HG03442 (cell line): Measurements from ENCODE around the gene MRNIP.

Experiments
- ATAC-seq: cut with Tn5 transposase; IDR thresholded peaks from one replicate; pipeline ENCODE4 v1.9.1; 2021; ENCODE audit warnings: mild to moderate bottlenecking, moderate library complexity; ENCODE audit not compliant: unreplicated experiment

Gene MRNIP

DNA sequence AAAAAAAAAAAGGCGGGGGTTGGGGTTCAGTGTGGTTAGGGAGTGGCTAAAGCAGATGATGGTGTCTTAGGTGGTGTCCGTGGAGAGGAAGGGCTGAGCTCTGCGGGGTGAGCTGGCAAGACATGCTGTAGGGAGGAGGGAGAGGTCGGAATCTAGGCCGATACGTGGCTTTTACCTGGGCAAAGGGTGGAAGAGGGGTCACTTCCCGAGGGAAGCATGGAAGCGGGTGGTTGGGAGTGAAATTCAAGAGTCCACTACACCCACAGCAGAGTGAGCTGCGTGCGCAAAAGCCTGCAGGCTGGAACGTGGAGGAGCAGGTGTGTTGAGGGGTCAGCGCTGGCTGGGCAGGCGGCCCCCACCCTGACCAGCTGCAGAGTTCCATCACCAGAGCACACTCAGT lies 31.3 kb upstream of the MRNIP start:
- no peak for ATAC-seq

DNA sequence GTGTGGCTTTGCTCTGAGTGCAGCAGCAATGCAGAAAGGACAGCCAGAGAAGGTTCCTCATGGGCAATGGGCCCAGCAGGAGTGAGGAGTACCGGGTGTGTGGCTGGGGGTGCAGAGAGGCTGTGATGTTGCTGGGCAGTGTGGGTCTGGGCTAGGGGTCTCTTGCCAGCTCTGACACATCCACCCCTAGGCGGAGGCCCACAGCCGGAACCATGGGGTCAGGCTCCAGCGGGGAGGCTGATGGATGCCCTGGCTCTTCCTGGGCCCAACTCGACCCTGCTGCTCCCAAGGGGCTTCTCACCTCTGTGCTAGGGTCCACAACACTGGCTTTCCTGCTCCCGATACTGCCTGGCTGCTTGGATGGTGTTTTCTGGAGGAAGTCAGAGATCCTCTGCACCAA lies 29.2 kb upstream of the MRNIP start:
- ATAC-seq, result no peak

DNA sequence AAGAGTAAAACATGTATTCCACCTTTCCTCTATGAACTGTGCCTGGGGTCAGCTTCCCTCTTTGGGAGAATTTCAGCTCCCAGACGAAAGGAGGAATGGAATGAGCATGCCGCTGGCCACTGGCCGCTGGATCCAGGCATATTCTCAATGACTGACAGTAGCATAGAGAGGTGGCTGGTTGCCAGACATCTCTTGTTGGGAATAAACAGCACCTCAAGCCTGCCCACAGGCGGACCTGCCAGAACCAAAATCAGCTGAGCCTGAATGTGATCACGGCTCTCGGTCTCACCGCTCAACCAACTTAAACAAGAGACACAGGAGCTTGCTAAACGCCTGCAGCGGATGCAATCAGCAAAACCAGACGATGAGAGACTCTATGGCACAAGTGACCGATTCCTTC lies 28.5 kb upstream of the MRNIP start:
- ATAC-seq, result no peak

DNA sequence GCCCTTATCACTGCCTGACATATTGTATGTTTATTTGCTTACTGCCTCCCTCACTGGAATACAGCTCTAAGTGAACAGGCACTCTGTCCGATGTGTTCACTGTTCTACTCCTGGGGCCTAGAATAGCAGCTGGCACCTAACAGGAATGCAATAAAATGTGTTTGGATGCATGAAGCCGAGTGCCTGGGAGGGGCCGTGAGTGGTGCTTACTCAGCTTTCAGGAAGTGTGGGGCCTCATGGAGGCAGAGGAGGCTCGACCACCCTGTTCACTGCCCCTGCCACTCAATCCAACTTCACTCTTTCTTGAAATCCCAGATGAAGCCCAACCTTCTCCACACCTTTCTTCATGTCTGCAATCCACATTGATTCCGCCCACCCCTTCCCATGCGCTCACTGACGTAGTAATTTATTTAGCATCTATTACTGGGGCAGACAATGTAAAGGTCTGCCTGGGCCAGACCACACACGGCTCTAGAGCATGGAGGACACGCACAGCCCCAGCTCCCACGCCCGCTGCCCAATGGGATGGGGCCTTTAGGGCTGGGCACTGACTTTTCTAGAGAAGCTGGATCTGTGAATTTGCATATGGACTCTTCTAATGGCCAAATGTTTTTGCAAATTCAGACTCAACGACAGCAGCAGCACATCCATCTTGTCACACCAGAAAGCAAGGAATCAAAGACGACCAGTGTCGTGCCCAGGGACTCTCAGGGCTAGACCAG lies 27.7 kb upstream of the MRNIP start:
- ATAC-seq, result no peak

DNA sequence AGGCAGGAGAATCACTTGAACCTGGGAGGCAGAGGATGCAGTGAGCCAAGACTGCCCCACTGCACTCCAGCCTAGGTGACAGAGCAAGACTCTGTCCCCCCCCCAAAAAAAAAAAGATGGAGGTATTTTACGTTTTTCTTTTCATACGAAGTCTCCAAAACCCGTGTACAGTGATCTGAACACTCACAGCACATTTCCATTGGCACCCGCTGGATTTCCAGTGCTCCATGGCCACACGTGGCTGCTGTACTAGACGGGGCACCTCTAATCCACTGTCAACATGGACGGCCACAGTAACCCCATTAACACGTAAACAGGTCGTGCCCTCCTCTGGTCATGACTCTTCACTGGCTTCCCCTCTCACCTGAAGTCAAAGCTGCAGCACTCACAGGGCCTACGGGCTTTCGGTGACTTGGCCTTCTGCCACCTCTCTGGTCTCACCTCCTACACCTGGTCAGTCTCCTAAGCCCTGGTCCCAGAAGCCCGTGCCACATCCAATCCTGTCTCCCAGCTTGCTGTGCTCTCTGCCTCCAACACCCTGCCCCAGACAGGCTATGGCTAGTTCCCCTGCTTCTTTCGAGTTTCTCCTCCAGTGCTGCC lies 27.0 kb upstream of the MRNIP start:
- no peak for ATAC-seq

DNA sequence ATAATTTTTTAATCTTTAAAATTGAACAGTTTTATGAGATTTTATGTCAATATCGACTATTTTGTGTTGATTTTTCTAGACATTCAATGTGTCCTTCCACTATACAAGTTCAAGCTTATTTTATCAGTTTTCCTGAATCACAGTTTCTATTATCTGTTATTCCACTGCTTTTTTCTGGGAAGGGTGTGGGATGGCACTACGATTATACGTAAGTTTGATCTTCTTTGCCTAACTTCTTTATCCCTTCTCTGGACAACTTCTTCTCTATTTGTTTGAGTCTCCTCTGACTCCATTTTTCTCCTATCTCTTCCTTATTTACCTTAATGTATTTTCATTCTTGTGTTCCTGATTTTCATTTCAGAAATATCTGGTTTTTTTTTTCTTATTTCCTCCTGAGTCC lies 24.5 kb upstream of the MRNIP start:
- ATAC-seq, result no peak

DNA sequence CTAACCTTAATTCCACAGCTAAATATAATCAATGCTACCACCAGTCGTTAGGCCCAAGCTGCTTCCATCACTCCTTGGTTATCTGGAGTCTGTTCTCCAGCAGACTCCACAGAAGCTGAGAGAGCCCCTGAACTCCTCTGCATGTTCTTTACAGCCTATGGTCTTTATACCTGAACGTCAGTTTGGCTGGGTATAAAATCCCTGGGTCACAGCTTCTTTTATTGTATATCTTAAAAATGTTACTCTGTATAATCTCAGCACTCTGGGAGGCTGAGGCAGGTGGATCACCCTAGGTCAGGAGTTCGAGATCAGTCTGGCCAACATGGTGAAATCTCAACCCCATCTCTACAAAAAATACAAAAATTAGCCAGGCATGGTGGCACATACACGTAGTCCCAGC lies 23.7 kb upstream of the MRNIP start:
- ATAC-seq, result no peak

DNA sequence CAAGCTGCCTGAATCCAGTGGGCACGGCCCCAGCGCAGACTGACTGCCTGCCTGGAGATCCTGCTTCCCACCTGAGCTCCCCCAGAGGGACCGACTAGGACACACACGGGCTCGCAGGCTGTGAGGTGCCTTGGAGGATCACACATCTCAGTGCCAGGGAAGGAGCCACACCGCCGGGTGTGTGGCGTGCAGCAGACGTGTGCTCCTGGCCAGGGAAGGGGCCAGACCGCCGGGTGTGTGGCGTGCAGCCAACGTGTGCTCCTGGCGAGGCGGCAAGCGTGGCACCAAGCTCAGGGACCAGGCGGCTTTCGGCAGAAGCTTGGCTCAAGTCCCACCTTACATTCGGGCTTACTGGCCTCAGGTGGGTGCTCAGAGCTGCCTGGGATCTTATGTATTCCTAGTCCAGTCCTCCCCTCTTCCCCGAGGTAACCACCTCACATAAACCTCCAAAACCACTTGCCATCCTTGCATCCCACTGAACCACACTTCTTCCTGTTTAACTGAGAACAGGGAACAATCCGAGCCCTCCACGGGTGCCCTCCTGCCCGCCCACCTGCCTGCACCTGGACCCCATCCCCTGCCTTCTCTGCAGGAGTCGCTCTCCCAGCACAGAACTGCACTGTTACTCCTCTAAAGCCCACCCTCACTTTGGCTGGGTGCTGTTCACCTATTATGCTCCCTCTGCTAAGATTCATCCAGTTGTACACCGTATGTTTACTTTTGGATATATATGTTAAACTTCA lies 22.4 kb upstream of the MRNIP start:
- ATAC-seq, result no peak

DNA sequence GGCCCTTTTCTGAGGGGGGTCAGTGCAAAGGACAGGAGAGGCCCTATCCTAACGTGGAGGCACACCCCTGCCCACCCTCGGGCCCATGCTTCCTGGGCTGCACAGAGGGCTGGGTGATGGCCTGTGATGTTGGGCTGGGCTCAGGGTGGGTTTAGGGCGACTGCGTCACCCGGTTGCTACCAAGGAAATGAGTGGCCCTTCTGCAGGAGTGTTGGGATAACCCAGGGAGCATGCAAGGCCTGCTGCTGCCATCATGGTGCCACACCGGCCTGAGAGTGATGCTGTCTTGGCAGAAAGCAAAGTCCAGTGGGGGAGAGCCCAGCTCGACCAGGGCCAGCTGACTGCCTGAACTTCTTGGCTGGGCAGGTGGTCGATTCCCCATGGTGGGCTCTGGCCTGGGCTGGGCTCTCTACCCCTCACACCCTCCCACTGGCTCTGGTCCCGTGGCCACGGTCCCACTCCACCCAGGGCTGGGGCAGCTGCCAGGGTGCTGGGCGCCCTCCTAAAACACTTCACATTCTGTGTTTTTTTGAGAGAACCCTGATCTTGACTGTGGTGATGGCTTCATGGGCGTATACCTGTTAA lies 21.5 kb upstream of the MRNIP start:
- no peak for ATAC-seq

DNA sequence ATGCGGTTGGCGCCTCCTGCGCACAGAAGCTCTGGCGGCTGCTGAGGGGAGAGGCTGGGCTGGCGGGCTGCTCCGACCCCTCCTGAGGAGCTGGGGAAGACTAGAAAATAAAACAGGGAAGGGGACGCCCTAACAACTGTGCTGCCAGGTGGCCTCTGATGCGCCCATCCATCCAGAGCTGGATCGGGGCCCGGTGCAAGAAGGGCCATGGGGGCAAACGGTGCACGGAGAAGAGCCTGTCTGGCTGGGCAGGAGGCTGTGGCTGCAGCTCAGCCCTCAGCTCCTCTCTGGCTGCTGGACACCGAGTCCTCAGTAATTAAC lies 21.0 kb upstream of the MRNIP start:
- ATAC-seq, result no peak

DNA sequence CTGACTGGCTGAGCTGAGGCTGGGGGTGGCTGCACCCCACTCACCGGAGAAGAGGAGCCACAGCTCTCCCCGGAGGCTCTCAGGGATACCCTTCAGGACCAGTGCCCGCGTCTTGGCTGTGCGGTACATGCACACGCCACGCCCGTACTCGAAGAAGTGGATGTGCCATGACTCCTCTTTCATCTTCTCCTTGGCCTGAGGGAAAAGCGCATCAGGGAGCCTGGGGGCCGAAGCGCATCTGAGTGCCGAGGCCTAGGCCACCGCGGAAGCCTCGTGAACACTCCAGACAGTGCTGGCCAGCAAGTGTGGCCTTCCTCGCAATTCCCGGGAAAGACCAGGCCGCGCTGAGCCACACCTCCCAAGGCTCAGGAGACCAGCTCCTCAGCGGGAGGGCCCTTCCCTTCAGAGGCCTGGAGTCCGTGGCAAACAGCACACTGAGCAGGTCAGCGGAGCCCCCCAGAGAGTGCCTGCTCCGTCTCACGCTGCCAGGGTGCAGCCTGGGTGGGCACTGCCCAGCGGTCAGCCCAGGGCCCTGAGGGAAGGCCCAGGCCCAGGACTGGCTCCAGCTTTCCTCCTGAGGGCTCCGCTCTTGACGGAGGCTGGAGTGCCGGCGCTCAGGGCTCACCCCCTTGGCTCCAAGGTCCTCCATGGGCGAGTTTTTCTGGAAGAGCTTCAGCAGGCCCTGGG lies 20.5 kb upstream of the MRNIP start:
- ATAC-seq, result no peak

DNA sequence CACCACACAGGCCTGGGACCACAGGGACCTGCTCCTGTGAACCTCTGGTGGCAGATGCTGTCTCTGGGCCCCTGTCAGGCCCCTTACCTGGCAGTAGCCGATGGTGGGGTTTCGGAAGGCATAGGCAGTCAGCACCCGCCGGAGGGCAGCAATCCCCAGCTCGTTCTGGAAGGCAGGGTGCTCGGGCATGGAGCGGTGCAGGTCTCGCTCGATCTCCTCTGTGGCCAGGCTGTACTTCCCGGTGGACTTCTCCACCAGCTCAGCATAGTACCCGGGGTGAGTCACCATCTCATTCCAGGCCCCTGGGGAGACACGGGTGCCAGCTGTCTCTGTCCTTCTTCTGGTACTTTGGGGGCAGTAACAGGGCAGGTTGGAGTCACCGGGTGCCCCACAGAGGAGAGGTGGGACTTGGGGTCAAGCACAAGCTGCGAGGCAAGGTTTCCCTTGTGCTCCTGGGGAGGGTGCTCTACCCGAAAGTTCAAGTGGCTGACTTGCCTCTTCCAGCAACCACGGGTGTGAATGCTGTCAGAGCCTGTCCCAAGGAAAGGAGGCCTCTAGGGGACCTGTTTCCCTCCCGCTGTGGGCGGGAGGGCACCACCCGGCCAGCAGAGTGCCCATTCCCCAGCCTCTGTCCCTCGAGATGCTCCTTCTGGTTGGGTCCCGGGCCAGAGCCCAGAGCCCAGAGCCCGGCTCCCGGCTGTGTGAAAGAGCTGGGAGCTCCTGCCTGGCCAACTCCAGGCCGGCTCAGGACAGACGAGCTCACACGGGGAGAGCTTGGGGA lies 19.8 kb upstream of the MRNIP start:
- no peak for ATAC-seq

DNA sequence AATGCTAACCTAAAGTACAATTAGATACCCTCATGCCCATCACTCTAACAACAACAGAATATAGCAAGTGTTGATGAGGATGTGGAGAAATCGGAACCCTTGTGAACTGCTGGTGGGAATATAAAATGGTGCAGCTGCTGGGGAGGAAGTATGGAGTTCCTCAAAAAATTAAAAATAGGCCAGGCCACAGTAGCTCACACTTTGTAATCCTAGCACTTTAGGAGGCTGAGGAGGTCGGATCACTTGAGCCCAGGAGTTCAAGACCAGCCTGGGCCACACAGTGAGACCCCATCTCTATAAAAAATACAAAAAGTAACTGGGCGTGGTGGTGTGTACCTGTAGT lies 18.0 kb upstream of the MRNIP start:
- ATAC-seq, result no peak

DNA sequence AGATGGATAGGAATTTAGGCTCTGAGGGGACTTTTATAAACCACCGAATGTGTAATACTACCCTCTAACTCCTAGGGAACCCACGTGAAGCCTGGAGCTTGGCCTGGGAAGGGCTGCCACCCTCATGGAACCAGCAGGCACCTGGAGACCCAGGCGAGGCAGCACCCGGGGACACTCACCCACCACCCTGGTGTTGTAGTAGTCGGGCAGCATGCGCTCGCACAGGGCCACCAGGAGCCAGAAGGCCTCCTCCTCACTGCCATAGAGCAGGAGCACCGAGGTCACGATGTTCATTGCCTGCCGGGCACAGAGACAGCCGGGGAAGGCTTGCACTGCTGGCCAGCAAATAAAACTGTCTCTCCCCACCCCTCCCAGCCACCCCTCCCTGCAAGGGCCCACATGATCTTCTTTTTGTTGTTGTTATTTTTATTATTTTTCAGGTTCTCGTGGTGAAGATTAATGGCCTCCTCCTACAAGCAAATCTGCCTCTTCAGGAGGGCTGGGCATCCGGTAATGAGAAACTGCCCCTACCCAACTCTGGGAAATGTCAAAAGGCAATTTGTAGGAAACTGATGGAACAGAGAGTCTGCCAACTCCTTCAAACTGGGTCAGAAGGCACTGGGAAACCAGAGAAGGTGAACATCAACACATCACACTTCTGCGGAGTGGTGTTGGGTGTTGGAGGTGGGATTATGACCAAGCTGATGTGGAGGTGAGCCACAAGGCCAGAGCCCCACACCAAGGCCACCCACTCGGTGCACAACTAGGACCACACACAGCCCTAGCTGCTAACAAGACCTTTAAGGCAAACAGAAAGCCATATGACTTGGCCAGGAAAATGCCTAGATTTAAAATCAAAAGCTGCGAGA lies 17.4 kb upstream of the MRNIP start:
- no peak for ATAC-seq

DNA sequence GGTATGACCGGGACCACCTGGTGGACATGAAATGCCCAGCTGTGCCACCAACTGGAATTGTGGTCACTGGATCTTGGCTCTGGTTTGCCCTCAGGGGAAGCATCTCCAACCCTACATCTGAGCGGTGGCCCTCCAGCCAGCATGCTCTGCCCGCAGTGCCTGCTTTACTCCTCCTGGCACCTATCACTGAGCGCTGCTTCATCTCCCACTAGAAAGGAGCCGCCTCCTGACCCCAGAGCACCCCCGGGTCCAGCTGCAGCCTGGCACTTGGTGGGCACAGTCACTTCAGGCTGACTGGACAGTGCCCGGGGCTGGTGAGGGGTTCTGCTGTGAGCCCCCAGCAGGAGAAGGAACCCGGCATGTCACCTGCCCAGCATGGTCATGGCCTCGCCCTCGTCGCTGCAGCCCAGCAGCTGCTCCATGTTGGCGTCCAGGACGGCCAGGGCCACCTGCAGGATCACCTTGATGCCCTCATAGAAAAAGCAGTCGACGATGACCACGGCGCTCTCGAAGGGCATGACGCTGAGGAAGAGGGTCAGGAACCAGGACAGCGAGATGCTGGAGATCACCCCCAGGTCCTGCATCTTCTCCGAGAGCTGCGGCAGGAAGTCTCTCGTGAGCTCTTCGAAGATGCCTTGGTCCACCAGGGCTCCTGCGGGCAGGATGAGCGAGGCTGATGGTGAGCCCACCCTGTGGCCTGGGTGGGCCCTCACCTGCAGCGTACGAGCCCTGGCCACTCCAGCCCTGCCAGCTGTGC lies 16.1 kb upstream of the MRNIP start:
- ATAC-seq, result no peak

DNA sequence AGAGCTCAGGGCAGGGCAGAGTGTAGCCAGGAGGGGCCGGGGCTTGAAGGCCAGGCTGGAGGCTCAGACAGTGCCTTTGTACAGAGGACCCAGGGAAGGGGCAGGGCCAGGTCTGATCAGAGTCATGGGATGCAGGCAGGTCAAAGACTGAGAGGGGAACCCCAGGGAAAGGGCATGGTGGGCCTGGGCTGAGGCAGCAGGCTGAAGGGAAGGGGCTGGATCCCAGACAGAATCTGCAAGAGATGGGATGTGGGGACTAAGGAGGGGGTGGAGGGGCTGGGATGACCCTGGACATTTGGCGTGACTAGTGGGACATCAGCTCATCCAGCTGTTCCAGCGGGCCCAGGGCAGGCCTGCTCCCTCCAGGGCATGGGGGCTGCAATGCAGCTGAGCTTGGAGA lies 15.5 kb upstream of the MRNIP start:
- ATAC-seq, result no peak

DNA sequence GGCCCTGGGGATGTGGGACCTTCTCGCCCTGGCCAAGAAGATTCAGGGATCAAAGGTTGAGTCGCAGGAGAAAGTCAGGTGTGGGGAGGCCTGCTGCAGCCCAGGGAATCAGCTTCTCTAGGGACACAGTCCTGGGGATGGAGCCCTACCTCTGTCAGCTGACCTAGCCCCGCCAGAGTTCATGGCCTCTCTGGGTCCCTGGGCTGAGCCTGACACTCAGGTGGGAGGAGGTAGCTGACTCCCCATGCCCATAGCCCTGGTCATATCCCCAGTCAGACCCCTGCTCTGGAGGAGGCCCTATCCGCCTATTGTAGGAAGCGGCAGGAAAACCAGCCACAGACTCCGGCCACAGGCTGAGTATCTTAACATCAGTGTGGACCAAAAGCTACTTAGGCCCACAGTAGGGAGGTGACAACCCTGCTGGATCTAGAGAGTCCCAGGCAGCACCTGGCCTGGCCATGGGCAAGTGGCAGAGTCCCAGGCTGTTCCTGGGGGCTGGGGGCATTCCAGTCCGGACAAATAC lies 15.0 kb upstream of the MRNIP start:
- ATAC-seq, result no peak

DNA sequence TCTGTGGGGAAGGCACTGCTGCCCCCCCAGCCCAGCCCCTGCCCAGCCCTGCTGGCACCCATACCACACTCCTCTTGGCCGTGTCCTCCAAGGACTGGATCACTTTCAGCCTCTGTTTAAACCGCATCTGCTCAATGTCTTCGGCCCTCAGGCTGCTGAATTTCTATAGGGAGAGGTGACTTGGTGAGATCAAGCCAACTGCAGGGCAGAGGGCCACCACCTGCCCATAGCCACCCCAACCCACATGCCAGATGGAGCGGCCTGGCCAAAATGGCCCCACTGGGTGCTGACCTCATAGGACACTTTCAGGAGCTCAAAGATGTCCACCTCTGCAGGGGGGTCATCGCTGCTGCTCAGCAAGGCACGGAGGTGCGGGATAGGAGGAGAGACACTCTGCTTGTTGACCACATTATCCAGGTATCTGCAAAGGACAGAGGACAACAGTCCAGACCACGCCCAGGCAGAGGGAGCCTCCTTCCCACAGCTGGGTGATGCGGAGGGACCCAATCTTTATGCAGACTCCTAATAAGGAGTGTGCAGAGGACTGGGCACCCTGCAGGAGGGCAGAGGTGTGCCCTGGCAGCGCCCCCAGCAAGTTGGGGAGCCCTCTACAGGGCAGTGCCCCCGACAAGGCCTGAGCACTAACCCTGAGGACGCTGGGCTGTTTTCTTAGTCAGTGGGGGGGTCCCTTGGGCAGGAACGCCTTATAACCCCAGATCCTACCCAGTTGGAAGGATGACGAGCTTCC lies 14.4 kb upstream of the MRNIP start:
- ATAC-seq, result no peak
